SHP77 (cell line): Measurements from ENCODE around the gene MYBBP1A.
"Not testable (repeated sequence)": the region's sequence is repeated elsewhere in the genome, so short reads cannot be mapped to it uniquely, and the experiment has no call there.

ENCODE experiments used
- DNase-seq, 2 experiments: peaks; one replicate each; lab custom pipeline; 2025; lab: John Stamatoyannopoulos, UW

Gene MYBBP1A

DNA sequence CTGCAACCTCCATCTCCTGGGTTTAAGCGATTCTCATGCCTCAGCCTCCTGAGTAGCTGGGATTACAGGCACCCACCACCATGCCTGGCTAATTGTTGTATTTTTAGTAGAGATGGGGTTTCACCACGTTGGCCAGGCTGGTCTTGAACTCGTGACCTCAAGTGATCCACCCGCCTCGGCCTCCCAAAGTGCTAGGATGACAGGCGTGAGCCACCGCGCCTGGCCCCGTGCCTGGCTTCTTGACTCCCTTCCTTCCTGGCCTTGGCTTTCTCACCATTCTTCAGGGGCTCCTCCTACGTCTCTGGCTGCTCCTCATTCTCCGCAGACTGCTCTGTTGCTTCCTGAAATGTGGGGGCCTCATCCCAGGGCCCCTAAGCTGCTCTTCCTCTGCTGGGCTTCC lies 34.9 kb upstream of the MYBBP1A start:
- not testable (repeated sequence) for DNase-seq

- DNase-seq: no peak
Observed at GRCh38 chr17:4588898-4589625, 33.9 kb upstream of the MYBBP1A start.

DNA sequence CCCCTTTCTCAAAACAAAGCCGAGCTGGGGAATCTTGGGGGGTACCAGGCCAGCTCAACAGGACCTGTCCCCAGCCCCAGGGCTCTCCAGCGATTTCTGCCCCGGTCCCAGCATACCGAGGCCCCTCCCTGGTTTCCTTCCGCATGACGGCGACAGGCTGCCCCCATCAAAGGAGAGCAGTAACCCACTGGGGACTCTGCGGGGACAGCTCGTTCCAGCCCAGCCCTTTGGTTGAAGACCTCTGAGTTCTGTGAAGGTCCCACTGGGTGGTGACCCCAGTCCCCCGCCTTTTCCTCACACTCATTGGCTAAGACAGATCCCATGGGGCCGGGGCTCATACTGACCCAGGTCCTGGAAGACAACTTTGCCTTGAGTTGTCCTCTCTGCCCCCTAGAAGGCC lies 33.2 kb upstream of the MYBBP1A start:
- no peak for DNase-seq

DNA sequence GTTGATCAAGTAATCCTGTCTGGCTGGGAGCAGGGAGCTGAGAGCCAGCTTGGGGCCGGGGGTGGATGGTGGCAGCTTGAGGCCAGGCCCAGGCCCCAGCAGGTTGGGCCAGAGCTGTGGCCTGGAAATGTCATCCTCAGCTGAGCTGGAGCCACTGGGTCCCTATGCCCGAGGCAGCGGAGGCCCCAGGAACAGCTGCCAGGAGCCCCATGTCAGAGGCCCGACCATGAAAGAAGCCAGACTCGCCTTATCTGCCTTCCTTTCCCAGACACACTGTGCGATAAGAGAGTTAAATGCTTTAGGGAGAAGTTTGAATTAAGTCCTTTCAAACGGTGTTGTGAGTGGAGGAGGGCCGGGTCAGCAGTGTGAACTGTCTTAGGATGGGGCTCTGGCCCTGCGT lies 32.6 kb upstream of the MYBBP1A start:
- no peak for DNase-seq

- no peak for DNase-seq
Observed at GRCh38 chr17:4587195-4587594, 32.0 kb upstream of the MYBBP1A start.

- no peak for DNase-seq
Observed at GRCh38 chr17:4586043-4586442, 30.9 kb upstream of the MYBBP1A start.

DNA sequence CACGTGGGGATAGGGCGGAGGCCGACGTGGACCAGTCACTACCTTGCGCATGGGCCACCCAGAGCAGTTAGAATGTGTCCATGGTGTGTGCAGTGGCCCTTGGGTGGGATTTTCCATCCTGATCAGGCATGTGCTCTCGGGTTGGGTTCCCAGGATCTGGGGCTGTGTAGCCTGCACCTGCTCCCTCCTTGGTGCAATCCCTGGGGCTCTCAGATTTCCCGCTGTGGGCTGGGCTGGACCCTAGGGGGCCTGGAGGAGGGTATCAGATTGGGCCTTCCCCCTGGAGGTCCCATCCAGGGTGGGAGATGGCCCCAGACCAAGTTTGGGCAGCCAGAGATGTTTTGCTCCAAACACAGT lies 30.4 kb upstream of the MYBBP1A start:
- no peak for DNase-seq

- DNase-seq: no peak
Observed at GRCh38 chr17:4584917-4585637, 29.9 kb upstream of the MYBBP1A start.

- DNase-seq: no peak
Observed at GRCh38 chr17:4584101-4584916, 29.1 kb upstream of the MYBBP1A start, which contains the start of gene SMTNL2. TSS of gene SMTNL2 (plus strand) at chr17:4584529. CDS start at chr17:4584606, 77 bp downstream.

- no peak for DNase-seq
Observed at GRCh38 chr17:4583782-4584100, 28.6 kb upstream of the MYBBP1A start.

- no peak for DNase-seq
Observed at GRCh38 chr17:4583206-4583605, 28.0 kb upstream of the MYBBP1A start.

GRCh38 chr17:4582691-4583090 lies 27.5 kb upstream of the MYBBP1A start:
- no peak for DNase-seq

GRCh38 chr17:4582101-4582501 lies 26.9 kb upstream of the MYBBP1A start:
- DNase-seq: no peak

- no peak for DNase-seq
Observed at GRCh38 chr17:4580291-4580690, 25.1 kb upstream of the MYBBP1A start.

DNA sequence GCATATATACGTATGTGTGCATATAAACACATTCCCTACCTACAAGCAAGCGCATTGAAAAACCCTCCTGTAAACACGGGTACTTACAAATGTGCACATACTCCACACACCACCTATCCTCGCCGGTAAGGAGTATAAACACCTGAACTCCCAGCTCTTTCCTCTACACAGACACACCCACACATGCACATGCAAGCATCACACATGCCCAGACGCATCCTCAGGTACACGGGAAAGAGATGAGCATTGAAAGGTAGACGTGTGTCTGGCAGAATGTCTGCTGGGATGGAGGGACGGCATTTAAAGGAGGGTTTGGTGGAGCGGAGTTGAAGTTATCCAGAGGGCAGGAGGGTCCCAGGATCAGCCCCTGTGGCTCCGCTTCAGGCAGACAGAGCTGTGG lies 24.5 kb upstream of the MYBBP1A start:
- no peak for DNase-seq

GRCh38 chr17:4578349-4578748 lies 23.2 kb upstream of the MYBBP1A start:
- not testable (repeated sequence) for DNase-seq

GRCh38 chr17:4577386-4577993 lies 22.3 kb upstream of the MYBBP1A start:
- no peak for DNase-seq

DNA sequence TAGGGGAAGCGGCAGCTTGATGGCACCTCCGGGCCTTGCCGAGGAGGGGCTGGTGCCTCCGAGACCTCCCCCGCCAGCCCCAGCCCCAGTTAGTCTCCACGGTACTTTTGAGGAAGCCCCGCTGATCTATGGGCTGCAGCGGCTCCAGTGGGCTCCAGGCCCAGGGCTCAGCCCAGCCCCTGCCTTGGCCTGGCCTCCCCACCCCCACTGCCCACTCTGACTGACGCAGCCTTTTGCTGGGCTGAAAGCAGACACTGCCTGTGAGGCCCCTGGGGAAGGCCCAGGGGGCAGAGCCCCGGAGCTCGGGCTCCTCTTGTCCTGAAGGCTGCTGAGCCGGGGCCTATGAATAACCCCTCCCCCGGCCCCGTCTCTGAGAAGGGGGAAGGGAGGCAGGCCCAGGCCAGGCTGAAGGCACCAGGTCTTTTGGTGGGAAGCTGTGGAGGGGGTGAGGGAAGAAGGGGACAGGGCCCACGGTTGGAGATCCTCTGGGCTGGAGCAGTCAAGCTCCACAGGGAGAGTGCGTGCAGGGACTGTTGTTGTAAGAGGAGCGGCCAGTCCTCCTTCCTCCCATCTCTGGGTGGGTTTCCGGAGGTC lies 21.6 kb upstream of the MYBBP1A start:
- no peak for DNase-seq

GRCh38 chr17:4576161-4576558 lies 21.0 kb upstream of the MYBBP1A start:
- no peak for DNase-seq

DNA sequence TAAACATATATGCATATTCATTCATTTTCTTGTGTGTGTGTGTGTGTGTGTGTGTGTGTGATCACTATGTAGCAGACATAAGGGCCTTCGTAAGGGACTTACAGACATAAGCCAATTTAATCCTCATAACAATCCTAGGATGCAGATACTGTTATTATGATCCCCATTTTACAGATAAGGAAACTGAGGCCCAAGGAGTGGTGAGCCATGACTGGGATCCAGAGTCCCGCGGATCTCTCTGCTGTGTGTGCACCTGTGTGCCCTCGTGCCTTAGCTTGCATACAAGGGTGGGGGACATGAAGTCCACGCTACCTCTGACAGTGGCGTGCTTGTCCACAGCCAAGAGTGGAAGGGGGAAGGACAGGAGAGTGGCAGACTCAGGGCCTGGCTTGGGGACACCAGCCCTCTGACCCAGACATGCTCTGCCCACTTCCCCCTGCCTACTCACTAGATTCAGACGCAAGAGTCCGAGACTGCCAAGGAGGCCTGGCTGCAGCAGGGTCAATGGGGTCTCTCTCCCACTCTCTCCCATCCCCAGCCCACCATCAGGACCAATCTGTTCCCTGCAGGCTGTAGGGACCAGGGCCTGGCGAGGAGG lies 19.4 kb upstream of the MYBBP1A start:
- DNase-seq: no peak

DNA sequence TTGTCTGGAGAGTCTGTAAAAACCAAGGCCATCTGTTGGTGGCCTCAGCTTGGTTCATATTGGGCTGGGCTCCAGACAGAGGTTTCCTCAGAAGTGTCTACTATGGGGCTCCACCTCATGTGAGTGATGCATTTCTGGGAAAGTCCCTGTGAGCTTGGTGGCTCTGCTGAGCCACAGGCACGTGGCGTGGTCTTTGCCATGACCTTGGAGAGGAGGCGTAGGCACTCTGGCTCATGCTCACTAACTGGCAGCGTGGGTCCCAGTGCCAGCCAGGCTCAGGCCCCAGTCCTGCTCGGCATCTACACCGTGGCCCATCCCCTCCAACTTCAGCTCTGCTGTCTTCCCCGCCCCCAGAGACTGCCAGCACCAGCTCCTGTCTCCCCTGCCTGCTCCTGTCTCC lies 18.5 kb upstream of the MYBBP1A start:
- no peak for DNase-seq

DNA sequence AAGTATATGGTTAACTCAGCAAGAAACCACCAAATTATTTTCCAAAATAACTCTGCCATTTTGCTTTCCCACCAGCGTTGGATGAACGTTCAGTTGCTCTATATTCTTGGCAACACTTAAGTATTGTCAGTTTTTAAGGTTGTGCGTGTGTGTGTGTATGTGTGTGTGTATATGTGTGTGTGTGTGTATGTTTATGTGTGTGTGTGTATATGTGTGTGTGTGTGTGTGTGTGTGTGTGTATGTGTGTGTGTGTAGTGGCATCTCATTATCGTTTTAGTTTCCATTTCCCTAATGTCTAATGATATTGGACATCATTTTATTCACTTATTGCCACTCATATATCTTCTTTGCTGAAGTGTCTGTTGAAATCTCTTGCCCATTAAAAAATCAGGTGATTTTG lies 17.9 kb upstream of the MYBBP1A start:
- DNase-seq: no peak
